H1 (cell line): Measurements from ENCODE around the gene GRID2. TPM values are rescaled to one million over a fixed set of nuclear protein-coding genes. Genes with fewer than 3 reads are reported as not detected.

Experiments
- ASH2L ChIP-seq: fragments of 200-600, 300-600 bp; sonication (generic); IDR thresholded peaks from one replicate; pipeline ENCODE4 v1.7.1; 2017; ENCODE audit warnings: low read length
- CTBP2 ChIP-seq: IDR thresholded peaks from 2 replicates; pipeline ENCODE4 v1.7.0; 2011; ENCODE audit warnings: borderline replicate concordance, mild to moderate bottlenecking, moderate library complexity, mixed read lengths, low read length; ENCODE audit not compliant: insufficient read depth, insufficient read length
- E2F6 ChIP-seq: IDR thresholded peaks from 2 replicates; pipeline ENCODE4 v1.6.1; 2012; ENCODE audit warnings: inconsistent platforms
- HDAC6 ChIP-seq: IDR thresholded peaks from one replicate; pipeline ENCODE4 v1.7.1; 2012; ENCODE audit warnings: low read depth, mild to moderate bottlenecking, inconsistent platforms, low read length, moderate library complexity
- JUND ChIP-seq: IDR thresholded peaks from 2 replicates; pipeline ENCODE4 v1.6.1; 2011; ENCODE audit warnings: mild to moderate bottlenecking, improper control_type of control experiment, low read length
- NANOG ChIP-seq: IDR thresholded peaks from 2 replicates; pipeline ENCODE4 v1.6.1; 2011; ENCODE audit warnings: low read length, low read depth, mild to moderate bottlenecking, inconsistent platforms; ENCODE audit not compliant: insufficient read depth, poor library complexity, severe bottlenecking
- NRF1 ChIP-seq: IDR thresholded peaks from 2 replicates; pipeline ENCODE4 v1.6.1; 2011; ENCODE audit warnings: mild to moderate bottlenecking, low read depth, low read length, improper control_type of control experiment
- SAP30 ChIP-seq: fragments of 300-600 bp; sonication (generic); IDR thresholded peaks from 2 replicates; pipeline ENCODE4 v1.7.1; 2012; ENCODE audit warnings: low read length, moderate library complexity, mild to moderate bottlenecking, inconsistent platforms; ENCODE audit not compliant: insufficient read depth, insufficient replicate concordance
- SIRT6 ChIP-seq: IDR thresholded peaks from one replicate; pipeline ENCODE4 v1.7.1; 2012; ENCODE audit warnings: low read length, inconsistent platforms
- SIX5 ChIP-seq: IDR thresholded peaks from 2 replicates; pipeline ENCODE4 v1.6.1; 2011; ENCODE audit warnings: mild to moderate bottlenecking, low read depth, low read length
- polyA plus RNA-seq, 7 experiments: library from polyadenylated mRNA; depleted of rRNA in 3 of 7; stranded (reverse) in 5 of 7; unstranded in 2 of 7; fragments of >200 nt in 5 of 7; fragments of 200-250 nt in 2 of 7; gene quantifications; 1 replicate in 5 of 7; 2 replicates in 1 of 7; 4 replicates in 1 of 7; pipeline versions ENCODE4 v1.2.1 to v1.2.3, GENCODE V29; 2011 to 2013; ENCODE audit warnings: missing spikeins in 2 of 7, mixed read lengths in 2 of 7
- total RNA-seq: library from RNA; stranded (reverse); fragmentation: NEBNext Ultra II Directional; extraction: Animal tissue kit (Norgen Biotek cat#: 25700); gene quantifications from 2 replicates; pipeline ENCODE4 v1.2.1, GENCODE V29; 2021
- TF ChIP-seq, protein P1 (sequence below): fragments of 300-600 bp; sonication (generic); IDR thresholded peaks from 2 replicates; pipeline ENCODE4 v1.7.1; 2012; ENCODE audit warnings: low read length, moderate library complexity, mild to moderate bottlenecking, inconsistent platforms; ENCODE audit not compliant: insufficient replicate concordance

GRID2 gene
- total and polyA plus RNA-seq, 2 of the 8 experiments (the other 6 are each of a cell fraction or from before 2014, with no cell fraction given), result 31.1 to 81.9 TPM

DNA sequence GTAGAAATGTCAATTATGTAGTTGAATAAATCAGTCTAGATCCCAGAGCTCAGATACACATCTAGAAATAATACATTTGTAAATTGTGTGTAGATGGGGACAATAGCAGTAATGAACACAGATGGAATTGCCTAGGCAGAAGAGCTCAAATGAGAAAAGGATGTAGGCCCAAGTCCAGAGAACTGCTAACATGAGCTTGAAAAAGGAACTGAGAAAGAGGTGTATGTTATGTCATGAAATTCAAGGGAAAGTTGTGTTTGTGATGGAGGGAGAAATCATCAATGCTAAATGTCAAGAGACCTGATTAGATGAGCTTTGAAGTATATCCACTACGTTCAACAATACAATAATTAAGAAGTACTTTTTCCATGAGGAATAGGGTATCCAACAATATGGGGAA is 1148.2 kb downstream of the GRID2 start (continued):
- TF ChIP-seq, protein P1, sequence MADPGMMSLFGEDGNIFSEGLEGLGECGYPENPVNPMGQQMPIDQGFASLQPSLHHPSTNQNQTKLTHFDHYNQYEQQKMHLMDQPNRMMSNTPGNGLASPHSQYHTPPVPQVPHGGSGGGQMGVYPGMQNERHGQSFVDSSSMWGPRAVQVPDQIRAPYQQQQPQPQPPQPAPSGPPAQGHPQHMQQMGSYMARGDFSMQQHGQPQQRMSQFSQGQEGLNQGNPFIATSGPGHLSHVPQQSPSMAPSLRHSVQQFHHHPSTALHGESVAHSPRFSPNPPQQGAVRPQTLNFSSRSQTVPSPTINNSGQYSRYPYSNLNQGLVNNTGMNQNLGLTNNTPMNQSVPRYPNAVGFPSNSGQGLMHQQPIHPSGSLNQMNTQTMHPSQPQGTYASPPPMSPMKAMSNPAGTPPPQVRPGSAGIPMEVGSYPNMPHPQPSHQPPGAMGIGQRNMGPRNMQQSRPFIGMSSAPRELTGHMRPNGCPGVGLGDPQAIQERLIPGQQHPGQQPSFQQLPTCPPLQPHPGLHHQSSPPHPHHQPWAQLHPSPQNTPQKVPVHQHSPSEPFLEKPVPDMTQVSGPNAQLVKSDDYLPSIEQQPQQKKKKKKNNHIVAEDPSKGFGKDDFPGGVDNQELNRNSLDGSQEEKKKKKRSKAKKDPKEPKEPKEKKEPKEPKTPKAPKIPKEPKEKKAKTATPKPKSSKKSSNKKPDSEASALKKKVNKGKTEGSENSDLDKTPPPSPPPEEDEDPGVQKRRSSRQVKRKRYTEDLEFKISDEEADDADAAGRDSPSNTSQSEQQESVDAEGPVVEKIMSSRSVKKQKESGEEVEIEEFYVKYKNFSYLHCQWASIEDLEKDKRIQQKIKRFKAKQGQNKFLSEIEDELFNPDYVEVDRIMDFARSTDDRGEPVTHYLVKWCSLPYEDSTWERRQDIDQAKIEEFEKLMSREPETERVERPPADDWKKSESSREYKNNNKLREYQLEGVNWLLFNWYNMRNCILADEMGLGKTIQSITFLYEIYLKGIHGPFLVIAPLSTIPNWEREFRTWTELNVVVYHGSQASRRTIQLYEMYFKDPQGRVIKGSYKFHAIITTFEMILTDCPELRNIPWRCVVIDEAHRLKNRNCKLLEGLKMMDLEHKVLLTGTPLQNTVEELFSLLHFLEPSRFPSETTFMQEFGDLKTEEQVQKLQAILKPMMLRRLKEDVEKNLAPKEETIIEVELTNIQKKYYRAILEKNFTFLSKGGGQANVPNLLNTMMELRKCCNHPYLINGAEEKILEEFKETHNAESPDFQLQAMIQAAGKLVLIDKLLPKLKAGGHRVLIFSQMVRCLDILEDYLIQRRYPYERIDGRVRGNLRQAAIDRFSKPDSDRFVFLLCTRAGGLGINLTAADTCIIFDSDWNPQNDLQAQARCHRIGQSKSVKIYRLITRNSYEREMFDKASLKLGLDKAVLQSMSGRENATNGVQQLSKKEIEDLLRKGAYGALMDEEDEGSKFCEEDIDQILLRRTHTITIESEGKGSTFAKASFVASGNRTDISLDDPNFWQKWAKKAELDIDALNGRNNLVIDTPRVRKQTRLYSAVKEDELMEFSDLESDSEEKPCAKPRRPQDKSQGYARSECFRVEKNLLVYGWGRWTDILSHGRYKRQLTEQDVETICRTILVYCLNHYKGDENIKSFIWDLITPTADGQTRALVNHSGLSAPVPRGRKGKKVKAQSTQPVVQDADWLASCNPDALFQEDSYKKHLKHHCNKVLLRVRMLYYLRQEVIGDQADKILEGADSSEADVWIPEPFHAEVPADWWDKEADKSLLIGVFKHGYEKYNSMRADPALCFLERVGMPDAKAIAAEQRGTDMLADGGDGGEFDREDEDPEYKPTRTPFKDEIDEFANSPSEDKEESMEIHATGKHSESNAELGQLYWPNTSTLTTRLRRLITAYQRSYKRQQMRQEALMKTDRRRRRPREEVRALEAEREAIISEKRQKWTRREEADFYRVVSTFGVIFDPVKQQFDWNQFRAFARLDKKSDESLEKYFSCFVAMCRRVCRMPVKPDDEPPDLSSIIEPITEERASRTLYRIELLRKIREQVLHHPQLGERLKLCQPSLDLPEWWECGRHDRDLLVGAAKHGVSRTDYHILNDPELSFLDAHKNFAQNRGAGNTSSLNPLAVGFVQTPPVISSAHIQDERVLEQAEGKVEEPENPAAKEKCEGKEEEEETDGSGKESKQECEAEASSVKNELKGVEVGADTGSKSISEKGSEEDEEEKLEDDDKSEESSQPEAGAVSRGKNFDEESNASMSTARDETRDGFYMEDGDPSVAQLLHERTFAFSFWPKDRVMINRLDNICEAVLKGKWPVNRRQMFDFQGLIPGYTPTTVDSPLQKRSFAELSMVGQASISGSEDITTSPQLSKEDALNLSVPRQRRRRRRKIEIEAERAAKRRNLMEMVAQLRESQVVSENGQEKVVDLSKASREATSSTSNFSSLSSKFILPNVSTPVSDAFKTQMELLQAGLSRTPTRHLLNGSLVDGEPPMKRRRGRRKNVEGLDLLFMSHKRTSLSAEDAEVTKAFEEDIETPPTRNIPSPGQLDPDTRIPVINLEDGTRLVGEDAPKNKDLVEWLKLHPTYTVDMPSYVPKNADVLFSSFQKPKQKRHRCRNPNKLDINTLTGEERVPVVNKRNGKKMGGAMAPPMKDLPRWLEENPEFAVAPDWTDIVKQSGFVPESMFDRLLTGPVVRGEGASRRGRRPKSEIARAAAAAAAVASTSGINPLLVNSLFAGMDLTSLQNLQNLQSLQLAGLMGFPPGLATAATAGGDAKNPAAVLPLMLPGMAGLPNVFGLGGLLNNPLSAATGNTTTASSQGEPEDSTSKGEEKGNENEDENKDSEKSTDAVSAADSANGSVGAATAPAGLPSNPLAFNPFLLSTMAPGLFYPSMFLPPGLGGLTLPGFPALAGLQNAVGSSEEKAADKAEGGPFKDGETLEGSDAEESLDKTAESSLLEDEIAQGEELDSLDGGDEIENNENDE, result no peak
- TF ChIP-seq NANOG, result no peak
- no peak for TF ChIP-seq ASH2L
- no peak for TF ChIP-seq CTBP2
- no peak for TF ChIP-seq SAP30
- no peak for TF ChIP-seq JUND
- no peak for TF ChIP-seq HDAC6
- TF ChIP-seq SIRT6, result no peak
- TF ChIP-seq SIX5, result no peak
- no peak for TF ChIP-seq NRF1
- no peak for TF ChIP-seq E2F6
